SK-MEL-5 (cell line): Measurements from ENCODE around the gene ACKR3. TPM values are rescaled to one million over a fixed set of nuclear protein-coding genes. Genes with fewer than 3 reads are reported as not detected.

Experiments
- DNase-seq: peaks from one replicate; pipeline ENCODE4 v3.0.0-alpha.2; 2016; ENCODE audit warnings: low read depth, low spot score
- in situ Hi-C: cut with HindIII; loops from 2 replicates; pipeline ENCODE4 v1.10.0; 2016; ENCODE audit warnings: low sequenced_read_pairs, high pct_unique_total_duplicates, low pct_unique_long_range_greater_than_20kb
- total RNA-seq: library from RNA; depleted of rRNA; stranded (reverse); fragments of >200 nt; shearing (Covaris generic); gene quantifications from 2 replicates; pipeline ENCODE4 v1.2.3, GENCODE V29; 2014

The ACKR3 gene
- total RNA-seq, 1 experiment from 2014 or later: not detected

DNA sequence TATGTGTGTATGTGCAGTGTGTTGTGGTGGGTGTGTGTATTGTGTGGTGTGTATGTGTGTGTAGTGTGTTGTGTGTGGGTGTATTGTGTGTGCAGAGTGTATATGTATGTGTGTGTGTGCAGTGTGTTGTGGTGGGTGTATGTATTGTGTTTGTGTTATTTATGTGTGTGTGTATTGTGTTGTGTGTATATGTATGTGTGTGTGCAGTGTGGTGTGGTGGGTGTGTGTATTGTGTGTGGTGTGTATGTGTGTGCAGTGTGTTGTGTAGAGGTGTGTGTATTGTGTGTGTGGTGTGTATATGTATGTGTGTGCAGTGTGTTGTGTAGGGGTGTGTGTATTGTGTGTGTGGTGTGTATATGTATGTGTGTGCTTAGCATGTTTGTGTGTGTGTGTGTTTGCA is 24.3 kb downstream of the ACKR3 start:
- DNase-seq: no peak

DNA sequence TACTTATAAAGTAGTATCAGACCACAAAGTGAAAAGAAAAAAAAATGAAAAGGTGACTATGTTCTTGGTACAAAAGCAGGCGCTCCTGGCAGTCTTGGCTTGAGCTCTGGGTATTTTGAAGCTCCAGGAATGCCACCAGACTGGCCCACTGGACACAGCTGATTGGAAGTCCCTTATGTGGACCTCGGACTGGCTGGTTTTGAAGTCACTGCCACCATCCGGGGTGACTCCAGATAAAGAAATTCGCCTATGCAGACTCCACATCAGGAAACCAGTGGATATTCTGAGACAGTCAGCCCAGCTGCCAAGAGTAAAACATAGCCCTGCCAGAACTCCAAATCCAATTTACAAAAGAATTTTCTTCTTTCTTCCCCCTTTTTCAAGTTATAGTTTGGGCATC is 28.0 kb downstream of the ACKR3 start:
- in situ Hi-C loops: no loop called here
- DNase-seq: no peak

More for the DNA sequence above, 24.3 kb downstream of the ACKR3 start:
- in situ Hi-C loops: no loop called here

DNA sequence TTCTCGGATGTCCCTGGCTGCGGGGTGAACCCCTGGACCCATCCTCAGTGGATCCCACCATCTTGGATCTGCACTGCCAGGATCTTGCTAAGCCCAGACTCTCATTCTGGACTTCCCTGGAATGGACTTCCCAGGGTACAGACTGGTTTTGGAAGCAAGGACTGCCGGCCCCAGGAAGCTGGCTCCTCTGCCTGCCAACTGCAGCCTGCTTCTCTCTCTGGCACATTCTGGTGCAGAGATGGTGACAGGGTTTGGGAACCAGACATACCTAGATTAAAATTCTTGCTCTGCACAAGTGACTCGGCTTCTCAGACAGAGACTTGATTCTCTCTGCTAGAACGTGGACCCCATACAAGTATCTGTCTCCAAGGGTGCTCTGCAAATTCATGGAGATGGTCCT is 29.4 kb downstream of the ACKR3 start:
- no peak for DNase-seq
- in situ Hi-C loops: no loop called here

DNA sequence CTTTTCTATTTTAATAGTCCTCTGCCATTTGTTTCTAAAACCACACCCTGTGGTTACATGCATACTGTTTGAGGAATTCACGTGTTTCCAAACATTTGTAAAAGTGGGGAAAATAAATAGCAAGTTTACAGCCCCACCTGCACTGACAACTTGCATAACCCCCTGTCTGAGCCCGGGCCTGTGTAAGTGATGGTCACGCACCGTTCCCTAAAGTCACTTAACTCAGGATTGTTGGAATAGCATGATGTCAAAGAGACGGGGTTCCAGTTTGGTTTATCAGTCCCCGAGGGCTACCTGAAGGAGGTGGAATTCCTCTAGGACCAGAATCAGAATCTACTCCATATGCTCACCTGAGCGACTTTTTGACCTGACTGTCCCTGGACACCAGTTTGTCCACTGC is 30.5 kb downstream of the ACKR3 start:
- no peak for DNase-seq
- in situ Hi-C loops: no loop called here

DNA sequence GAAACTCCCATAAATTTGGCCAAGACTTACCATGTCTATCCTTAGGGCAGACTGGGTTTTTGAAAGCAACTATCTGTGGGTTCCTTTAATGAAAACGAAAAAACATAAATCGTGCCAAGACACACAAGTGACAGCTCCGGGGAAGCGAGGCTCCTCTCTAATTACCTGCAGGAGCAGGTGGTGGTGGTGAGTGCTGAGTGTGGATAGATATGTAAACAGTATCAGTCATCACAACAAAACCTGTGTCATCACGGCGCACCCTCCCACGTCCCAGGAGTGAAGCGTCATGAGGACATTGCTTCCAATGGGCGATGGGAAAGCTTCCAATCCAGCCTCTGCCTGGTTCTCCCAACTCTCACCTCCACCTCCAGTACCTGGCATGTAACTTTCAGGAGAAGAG is 31.3 kb downstream of the ACKR3 start:
- in situ Hi-C loops: no loop called here
- DNase-seq: no peak

DNA sequence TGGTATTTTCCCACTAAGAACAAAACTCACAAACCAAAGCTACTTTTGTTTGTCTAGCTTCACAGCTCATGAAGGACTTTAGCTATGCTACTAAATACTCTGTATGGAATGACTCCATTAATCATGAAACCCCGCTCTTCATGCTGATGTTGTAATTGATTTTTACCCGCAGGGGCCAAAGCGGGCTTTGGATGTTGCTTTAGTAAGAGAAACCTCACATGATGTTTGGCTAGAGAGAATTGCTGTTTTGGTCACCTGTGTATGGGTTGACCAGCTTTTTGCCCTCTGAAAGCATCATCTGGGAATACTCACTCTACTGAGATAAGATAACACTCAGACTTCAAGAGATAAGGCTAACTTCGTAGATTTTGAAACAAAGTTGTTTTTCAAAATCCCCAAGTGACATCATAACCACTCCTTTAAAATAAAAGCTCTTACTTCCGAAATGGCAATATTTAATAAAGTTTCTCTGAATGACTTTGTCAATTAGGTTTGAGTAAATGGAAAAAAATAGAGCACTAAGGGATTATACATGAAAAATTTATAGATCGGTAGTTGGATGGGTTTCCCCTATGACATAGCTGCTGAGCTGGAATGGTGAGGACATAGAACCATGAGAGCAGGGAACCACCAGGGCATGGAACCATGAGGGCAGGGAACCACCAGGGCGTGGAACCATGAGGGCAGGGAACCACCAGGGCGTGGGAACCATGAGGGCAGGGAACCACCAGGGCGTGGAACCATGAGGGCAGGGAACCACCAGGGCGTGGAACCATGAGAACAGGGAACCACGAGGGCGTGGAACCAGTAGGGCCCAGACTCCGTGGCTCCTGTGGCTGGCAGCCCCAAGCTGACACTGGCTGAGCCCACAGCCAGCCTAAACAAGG is 31.9 kb downstream of the ACKR3 start:
- DNase-seq: no peak
- in situ Hi-C loops: no loop called here

DNA sequence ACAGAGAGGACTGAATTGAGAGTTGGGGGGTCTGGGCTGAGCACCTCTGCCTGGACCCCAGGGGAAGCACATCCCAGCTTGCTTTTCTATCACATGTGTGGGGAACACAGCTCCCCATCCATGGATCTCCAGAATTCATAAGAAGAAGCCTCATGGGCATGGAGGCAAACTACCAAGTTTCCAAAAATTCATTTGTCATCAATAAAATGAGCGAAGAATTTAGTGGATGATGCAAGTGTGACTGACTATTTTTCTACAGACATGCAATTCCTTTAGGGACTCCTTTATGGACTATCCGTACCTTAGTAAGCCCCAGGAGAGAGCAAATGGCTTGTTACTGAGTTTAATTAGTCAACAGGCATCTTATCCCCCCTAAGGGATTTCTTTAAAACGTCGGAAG is 33.1 kb downstream of the ACKR3 start:
- no peak for DNase-seq
- in situ Hi-C loops: no loop called here

DNA sequence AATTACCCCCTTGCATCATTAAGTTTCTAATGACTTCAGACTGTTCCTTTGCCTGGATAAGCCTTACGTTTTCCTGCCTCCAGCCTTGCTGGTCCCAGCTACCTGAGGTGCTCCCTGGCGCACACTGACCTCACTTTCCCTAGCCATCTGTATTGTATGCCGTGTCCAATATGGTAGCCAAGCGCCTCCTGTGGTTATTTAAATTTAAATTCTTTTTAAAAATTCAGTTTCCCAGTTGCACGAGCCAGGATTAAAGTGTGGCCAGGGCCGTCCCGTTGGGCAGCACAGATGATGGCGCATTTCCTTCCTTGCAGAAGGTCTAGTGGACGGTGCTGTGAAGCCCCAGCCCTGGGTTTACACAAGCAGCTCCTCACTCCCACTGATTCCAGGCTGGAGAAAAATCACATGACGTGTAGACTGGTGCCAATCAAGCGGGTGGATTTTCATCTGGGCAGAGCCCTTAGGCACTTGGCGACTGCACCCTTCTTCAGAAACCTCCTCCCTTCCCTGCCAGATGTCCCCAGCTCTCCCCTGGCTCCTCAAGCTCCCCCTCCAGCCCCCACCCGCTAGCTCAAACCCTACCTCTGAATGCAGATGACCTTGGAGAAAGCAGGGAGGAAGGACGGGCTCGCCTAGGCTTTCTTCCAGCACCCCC is 33.9 kb downstream of the ACKR3 start:
- DNase-seq: no peak
- in situ Hi-C loops: no loop called here

DNA sequence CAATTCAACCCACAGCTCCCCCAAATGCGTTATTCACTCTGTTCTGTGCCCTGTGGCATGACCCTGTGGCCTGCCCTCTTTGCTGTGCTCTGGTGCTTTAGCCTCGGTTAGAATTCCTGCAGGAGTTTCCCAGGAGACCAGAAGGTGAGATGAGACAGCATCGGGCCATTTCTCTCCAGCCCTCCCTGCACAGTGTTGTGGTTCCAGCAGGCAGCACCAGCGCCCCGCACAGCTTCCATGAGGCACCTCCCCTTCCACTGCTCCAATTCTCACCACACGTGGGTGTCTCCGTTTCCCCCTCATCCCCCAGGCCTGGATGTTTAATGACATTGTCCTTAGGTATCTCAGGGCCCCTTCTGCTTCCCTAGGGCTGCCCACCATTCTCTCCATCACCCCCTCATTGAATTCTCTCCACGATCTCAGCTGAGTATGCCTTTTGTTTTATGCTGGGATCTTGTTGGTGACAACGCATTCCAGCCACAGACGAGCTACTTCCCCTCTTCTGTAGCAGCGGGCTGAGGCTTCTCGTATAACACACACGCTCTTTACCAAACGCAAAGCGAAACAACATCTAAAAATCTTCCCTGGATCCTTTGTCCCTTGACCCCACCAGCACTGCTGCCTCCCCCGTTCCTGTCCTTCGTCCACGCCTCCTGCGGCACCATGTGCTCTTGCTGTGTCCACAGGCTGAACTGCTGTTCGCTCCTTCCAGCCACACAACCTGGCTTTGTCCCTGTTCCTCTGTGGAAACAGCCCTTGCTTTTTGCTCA is 35.1 kb downstream of the ACKR3 start:
- in situ Hi-C loops: no loop called here
- DNase-seq: no peak

DNA sequence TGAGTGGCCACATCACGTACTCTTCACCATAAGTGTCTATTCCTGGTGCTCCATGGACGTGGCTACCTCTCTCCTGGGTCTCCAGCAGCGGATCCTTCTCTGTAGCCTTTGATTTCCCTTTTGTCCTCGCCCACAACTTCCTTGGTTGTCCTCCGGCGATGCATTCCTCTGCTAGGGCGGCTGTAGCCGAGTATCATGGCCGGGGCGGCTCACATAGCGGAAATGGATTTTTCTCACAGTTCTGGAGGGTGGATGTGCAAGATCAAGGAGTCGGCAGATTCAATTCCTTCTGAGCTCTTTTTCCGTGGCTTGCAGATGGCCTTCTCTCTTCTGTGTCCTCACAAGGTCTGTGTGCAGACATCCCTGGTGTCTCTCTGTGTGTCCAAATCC is 35.7 kb downstream of the ACKR3 start:
- in situ Hi-C loops: no loop called here
- DNase-seq: no peak

DNA sequence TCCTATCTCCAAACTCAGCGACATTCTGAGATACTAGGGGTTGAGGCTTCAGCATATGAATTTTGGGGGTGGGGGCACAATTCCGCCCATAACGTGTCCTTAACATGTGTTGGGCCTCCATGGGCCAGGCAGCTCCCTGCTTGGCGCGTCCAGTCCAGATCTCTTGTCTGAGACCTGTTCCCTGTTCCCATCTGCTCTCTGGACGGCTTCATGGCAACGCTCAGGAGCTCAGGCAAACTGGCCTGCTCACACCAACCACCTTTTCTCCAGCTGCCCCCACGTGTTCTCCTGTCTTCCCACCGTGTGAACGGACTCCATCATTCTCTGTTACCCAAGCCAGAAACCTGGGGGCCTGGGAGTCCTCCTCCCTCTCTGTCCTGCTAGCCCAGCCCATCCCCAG is 36.4 kb downstream of the ACKR3 start:
- in situ Hi-C loops: no loop called here
- no peak for DNase-seq

DNA sequence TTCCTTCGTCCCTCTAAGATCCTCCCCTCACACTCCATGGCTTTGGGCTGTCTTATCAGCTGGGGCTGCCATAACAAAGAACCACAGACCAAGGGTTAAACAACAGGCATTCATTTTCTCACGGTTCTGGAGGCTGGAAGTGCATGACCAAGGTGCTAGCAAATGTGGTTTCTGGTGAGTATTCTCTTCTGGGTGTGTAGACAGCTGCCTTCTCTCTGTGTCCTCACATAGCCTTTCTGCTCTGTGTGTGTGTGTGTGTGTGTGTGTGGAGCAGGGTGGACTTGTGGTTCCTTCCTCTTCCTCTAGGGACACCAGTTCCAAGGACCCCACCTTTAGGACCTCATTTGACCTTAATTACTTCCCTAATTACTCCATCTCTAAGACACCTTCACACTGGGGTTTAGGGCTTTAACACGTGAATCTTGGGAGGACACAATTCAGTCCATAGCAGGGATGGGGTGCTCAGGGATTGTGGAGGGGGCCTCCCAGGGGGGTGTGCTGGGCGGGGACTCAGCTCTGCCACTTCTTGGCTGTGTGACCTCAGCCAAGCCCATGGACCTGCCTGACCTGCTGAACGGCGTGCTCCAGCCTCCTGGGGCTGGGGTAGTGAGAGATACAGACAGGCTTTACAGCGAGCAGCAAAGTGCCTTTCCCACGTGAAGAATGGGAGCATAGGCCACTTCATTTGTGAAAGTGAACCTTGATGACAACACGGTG is 38.0 kb downstream of the ACKR3 start:
- DNase-seq: no peak
- in situ Hi-C loops: no loop called here

DNA sequence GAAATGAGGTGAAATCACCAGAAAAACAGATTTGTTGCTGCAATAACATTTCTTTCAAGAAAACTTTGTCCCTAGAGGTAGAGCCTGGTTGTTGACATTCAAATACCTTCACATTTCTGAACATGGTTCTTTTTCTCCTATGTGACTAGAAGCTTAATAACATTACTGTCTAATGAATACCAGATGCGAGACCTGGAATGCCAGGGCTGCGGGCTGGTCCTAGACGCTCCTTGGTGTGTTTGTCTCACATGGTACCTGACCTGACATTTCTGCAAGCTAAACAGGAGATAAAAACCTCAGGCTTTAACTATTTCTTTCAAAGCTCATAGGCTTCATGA is 38.5 kb downstream of the ACKR3 start:
- in situ Hi-C loops: no loop called here
- no peak for DNase-seq

DNA sequence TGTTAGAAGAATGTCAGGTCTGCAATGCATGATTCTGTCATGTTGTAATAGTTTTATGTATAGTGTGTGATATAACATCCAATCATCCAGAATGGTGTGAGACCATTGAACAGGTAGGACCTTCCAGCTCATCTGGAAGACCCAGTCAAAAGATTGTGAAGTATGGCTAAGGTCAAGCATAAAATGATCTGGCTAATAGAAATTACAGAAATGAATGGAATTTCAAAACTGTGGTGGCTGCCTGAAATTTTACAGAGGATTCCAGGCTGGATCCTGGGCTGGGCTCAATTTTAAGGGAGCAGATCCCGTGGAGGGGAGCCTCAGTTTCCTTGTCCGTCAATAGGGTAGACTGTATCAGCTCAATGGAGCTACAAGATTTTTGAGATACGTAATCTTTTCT is 39.1 kb downstream of the ACKR3 start:
- in situ Hi-C loops: no loop called here
- no peak for DNase-seq

DNA sequence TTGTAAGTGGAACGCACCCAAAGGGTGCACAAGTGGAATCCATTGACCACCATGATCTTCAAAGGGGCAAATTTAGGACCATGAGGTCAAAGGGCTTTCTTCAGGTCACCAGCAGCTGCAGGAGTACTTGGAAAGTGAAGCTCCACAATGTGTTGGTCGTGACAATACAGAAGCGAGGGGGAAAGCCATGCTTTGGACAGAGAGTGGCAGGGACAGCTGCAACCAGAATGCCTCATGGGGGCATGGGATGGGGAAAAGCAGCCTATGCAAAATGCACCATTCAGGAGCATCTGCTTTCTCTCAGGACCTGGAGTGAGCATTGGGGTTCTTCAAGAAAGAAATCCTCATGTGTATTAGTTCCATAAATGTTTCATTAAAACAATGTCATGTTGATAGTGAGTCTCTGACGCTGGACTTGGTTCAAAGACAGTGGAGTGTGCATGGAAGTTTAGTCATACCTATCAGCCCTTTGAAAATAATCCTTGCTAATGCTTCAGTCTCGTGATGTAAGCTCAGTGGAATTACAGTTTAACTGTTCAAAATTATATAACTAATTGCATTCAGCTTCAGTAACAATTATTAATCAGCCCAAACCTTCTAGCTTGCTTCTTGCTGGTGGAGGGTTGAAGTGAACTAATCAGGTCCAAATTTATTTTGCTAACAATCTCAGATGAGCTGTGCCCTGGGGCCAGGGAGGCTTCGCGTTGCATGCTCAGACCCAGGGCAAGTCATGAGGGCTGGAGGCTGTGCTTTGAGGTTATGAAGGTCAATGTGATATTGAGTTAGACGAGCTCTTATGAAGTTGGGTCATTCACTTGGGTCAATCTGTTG is 41.6 kb downstream of the ACKR3 start:
- in situ Hi-C loops: no loop called here
- no peak for DNase-seq

DNA sequence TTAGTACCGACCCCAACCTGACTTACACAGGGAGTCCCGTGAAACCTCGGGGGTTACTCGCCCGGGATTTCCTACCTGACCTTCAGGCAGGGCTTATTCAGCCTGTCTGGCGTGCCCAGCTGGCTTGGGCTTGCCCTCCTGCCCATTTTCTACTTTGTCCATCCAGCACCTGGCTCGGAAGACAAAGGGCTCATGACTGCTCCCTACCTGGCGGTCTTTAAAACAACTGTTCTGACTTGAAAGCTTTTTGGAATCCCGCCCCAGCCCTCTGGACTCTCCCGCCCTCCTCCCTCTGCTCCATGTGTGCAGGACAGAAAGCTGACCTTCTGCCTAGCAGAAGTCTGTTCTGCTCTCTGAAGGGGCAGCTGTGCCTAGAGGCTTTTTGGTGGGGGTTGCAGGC is 43.1 kb downstream of the ACKR3 start:
- in situ Hi-C loops: no loop called here
- DNase-seq: no peak

DNA sequence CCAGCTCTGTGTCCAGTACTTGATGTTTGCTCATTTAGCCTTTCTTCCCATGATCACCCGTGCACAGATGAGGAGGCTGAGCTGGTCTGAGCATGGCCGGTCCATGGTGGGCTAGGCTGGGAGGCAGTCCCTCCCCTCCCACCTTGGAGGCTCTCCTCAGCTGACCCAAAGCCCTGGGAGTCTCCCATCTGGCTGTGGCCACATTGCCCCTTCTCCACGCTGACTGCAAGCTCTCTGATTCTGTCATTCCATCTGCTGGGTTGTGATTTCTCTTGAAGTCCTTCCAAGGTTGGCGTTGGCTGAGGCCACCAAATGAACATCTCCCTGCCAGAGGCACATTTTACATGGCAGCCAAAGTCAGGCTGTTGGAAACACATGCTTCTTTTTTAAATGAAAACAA is 44.0 kb downstream of the ACKR3 start:
- in situ Hi-C loops: no loop called here
- DNase-seq: no peak
